Ectodermal cell (in vitro differentiated cells): Measurements from ENCODE around the gene PTPN23.

Experiments
- H3K27ac ChIP-seq: 2 replicates; pipeline ENCODE4 v1.7.0; 2013; ENCODE audit warnings: mild to moderate bottlenecking, low read depth, low read length; ENCODE audit not compliant: insufficient read depth, poor library complexity, severe bottlenecking
- H3K27me3 ChIP-seq: 2 replicates; pipeline ENCODE4 v1.7.0; 2013; ENCODE audit warnings: mild to moderate bottlenecking, low read length; ENCODE audit not compliant: insufficient read depth, control insufficient read depth, poor library complexity, severe bottlenecking
- H3K36me3 ChIP-seq: one replicate; pipeline ENCODE4 v1.7.0; 2013; ENCODE audit warnings: low read length; ENCODE audit not compliant: control insufficient read depth, insufficient read depth
- H3K4me1 ChIP-seq: one replicate; pipeline ENCODE4 v1.7.0; 2013; ENCODE audit warnings: low read length; ENCODE audit not compliant: control insufficient read depth, insufficient read depth
- H3K4me3 ChIP-seq: 2 replicates; pipeline ENCODE4 v1.7.0; 2013; ENCODE audit warnings: low read depth, low read length, control low read depth; ENCODE audit not compliant: insufficient read depth
- H3K9me3 ChIP-seq: 2 replicates; pipeline ENCODE4 v1.7.0; 2013; ENCODE audit warnings: mild to moderate bottlenecking, low read length, moderate library complexity; ENCODE audit not compliant: control insufficient read depth
- WGBS, 2 experiments: methylation state at CpG; one replicate each; pipeline ENCODE4 v1.1.7; 2013; ENCODE audit warnings: missing lambda C conversion rate in 2 of 2; 5-methylcytosine and 5-hydroxymethylcytosine counted together

PTPN23 gene

DNA sequence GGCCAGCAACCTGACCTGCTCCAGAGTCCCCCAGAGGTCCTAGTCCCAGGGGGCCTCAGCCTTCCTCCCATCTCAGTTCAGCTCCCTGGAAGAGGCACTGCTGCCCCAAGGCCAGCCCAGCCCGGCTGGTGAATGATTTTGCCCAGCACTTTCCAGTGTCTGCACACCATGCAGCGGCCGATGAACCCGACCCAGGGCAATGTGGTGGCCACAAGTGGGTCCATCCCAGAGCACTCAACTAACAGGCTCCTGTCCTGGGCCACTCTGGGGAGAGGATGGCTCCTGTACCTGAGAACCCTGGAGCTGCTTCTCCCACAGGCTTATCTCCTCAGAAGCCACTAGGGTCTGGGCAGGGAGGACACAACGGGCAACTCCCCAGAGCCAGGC, 39.2 kb downstream of the PTPN23 start:
- Histone ChIP-seq H3K4me3 (no peak overlapping the region), H3K27me3 (no peaks in the 10 kb centered on the region), H3K4me1 (no peaks in the 10 kb centered on the region), H3K36me3 (peaks cover 22% of the 10 kb centered on the region), H3K27ac (no peak overlapping the region), H3K9me3 (no peaks in the 10 kb centered on the region)
- 97 to 98% methylated on average over 5 of the region's 5 CpGs for WGBS, 2 experiments

GRCh38 chr3:47420511-47421484, 40.0 kb downstream of the PTPN23 start:
- Histone ChIP-seq H3K4me3 (no peak overlapping the region), H3K9me3 (no peaks in the 10 kb centered on the region), H3K27ac (no peak overlapping the region), H3K4me1 (no peaks in the 10 kb centered on the region), H3K36me3 (peaks cover 26% of the 10 kb centered on the region), H3K27me3 (no peaks in the 10 kb centered on the region)
- WGBS, 2 experiments: 76% methylated on average over 29 of the region's 29 CpGs

GRCh38 chr3:47421741-47422649, 41.2 kb downstream of the PTPN23 start:
- Histone ChIP-seq H3K27me3 (no peaks in the 10 kb centered on the region), H3K27ac (no peak overlapping the region), H3K4me3 (no peak overlapping the region), H3K9me3 (no peaks in the 10 kb centered on the region), H3K4me1 (no peaks in the 10 kb centered on the region), H3K36me3 (peaks cover 28% of the 10 kb centered on the region)
- 86 to 89% methylated on average over 13 of the region's 13 CpGs for WGBS, 2 experiments

DNA sequence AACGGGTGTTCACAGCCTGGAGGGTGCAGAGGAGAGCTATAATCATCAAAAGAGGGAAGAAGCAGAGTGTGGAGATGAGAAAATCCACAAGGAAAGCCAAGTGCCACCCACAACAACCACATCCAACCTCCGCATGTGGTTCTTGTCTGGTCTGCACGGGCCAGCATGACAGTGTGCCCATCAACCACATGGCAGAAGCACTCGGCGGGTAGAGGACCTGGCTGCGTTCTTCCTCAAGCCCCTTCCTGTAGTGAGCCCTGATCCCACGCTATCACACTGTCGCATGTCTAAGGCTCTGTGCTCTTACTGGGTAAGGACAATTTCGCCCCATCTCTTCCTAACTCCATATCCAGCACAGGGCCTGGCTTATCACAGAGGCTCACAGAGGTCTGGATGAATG, 41.9 kb downstream of the PTPN23 start:
- H3K4me3 ChIP-seq: no peak overlapping the region
- no peak overlapping the region for H3K27ac ChIP-seq
- H3K4me1 ChIP-seq: no peaks in the 10 kb centered on the region
- no peaks in the 10 kb centered on the region for H3K9me3 ChIP-seq
- H3K27me3 ChIP-seq: no peaks in the 10 kb centered on the region
- H3K36me3 ChIP-seq: peaks cover 30% of the 10 kb centered on the region
- 96 to 97% methylated on average over 9 of the region's 9 CpGs for WGBS, 2 experiments

DNA sequence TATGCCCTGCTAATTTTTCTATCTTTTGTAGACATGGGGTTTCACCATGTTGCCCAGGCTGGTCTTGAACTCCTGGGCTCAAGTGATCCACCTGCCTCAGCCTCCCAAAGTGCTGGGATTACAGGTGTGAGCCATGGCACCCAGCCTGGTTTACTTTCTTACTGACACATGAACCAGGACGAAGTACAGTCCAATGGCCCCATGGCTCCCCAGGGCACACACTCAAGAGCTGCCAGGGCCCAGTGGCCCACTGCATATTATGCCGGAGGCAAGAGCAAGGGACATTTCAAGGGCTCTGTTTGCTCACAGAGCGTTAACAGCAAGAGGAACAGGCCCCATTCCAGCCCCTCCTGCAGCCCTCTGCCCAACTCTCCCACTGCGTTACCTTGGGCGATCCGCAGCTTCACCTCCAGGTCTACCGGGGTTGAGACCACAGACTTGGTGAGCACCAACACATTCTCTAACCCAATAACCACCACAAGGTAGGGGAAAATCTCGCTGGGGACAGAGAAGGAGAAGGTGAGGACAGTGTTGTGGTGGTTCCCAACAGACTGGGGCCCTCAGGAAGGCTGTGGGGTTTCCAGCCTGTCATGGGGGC, 42.8 kb downstream of the PTPN23 start:
- H3K27ac ChIP-seq: no peak overlapping the region
- 93 to 95% methylated on average over 7 to 8 of the region's 8 CpGs for WGBS, 2 experiments
- peaks cover 30% of the 10 kb centered on the region for H3K36me3 ChIP-seq

GRCh38 chr3:47424434-47425382, 43.9 kb downstream of the PTPN23 start:
- peaks cover 20% of the 10 kb centered on the region for H3K36me3 ChIP-seq
- H3K27ac ChIP-seq: no peak overlapping the region
- H3K9me3 ChIP-seq: no peaks in the 10 kb centered on the region
- 93 to 94% methylated on average over 15 of the region's 15 CpGs for WGBS, 2 experiments
- H3K4me3 ChIP-seq: no peak overlapping the region
- no peaks in the 10 kb centered on the region for H3K27me3 ChIP-seq
- no peaks in the 10 kb centered on the region for H3K4me1 ChIP-seq

More for the DNA sequence above, 42.8 kb downstream of the PTPN23 start:
- Histone ChIP-seq H3K9me3 (no peaks in the 10 kb centered on the region), H3K4me1 (no peaks in the 10 kb centered on the region), H3K4me3 (no peak overlapping the region), H3K27me3 (no peaks in the 10 kb centered on the region)

- 95 to 96% methylated on average over 11 of the region's 11 CpGs for WGBS, 2 experiments
- Histone ChIP-seq H3K4me3 (no peak overlapping the region), H3K27me3 (no peaks in the 10 kb centered on the region), H3K4me1 (peaks cover 4% of the 10 kb centered on the region), H3K9me3 (no peaks in the 10 kb centered on the region), H3K36me3 (peaks cover 17% of the 10 kb centered on the region), H3K27ac (no peak overlapping the region)
These were observed 44.6 kb downstream of the PTPN23 start for GRCh38 chr3:47425383-47425778.

- Histone ChIP-seq H3K4me1 (peaks cover 10% of the 10 kb centered on the region), H3K27ac (no peak overlapping the region), H3K36me3 (peaks cover 17% of the 10 kb centered on the region), H3K27me3 (no peaks in the 10 kb centered on the region), H3K9me3 (no peaks in the 10 kb centered on the region), H3K4me3 (no peak overlapping the region)
- WGBS, 2 experiments: 94 to 98% methylated on average over 9 of the region's 9 CpGs
These were observed 45.1 kb downstream of the PTPN23 start for GRCh38 chr3:47425959-47426358.

DNA sequence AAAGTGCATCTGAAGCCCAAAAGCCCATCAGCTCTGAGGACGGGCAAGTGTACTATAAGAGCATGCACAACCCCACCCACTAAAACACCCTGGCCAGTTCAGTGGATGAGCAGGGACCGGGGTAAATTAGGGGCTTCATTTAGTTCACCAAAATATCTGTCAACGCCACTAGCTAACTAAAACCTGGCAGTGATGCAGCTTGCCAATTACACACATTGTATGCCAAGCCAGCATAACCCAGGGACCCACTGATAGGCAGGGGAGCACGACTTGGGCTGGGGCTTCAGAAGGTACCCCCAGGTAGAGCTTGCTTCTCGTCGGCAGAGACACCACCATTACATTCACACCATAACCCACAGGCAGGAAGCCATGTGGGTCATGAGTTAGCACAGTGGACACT, 47.0 kb downstream of the PTPN23 start:
- WGBS, 2 experiments: 94 to 95% methylated on average over 6 of the region's 6 CpGs
- peaks cover 22% of the 10 kb centered on the region for H3K36me3 ChIP-seq
- no peak overlapping the region for H3K27ac ChIP-seq
- no peaks in the 10 kb centered on the region for H3K27me3 ChIP-seq
- no peak overlapping the region for H3K4me3 ChIP-seq
- H3K9me3 ChIP-seq: no peaks in the 10 kb centered on the region
- H3K4me1 ChIP-seq: peaks cover 12% of the 10 kb centered on the region
